ENCODE data around the gene FBXO15.

DNA sequence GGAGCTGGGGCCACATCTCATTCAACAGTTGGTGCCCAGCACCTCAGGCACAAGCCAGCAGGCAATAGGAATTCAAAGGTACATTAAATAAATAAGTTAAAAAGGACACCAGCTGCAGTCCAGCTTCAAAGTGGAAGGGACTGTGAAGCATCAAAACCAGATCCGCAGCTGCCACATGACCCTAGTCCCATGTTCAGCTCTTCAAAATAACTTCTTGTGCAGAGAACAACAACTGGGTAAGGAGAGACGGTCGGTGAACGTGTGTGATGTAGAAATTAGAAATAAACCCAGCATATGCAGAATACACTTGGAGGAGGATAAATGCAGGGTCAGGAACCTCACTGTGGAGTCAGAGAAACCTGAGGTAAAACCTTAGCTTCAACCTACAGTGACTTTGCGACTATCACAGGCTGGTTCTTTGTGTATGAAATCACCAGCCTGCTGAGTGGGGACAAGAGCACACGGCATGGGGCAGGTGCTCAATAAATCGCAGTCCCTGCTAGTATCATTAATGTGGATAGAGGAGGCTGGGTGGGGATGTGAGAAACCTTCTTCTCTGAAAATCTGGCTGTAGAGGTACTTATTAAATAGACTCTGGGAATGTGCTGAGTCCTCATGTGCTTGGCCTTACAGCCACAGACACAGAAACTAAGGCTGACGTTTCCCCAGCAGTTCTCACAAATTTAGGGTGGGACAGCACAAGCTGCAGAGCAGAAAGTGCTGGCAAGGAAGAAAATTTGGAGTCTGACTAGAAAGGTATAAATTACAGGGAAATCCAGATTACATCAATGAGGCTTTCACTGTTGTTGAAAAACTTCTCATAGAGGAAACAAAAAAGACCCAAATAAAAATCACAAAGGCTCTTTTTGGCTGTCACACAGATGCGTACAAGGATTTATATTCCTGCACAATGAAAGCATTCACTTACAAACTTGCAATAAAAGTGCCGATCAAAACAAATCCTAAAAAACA is 20.7 kb downstream of the FBXO15 start:
- TF ChIP-seq, protein P1, sequence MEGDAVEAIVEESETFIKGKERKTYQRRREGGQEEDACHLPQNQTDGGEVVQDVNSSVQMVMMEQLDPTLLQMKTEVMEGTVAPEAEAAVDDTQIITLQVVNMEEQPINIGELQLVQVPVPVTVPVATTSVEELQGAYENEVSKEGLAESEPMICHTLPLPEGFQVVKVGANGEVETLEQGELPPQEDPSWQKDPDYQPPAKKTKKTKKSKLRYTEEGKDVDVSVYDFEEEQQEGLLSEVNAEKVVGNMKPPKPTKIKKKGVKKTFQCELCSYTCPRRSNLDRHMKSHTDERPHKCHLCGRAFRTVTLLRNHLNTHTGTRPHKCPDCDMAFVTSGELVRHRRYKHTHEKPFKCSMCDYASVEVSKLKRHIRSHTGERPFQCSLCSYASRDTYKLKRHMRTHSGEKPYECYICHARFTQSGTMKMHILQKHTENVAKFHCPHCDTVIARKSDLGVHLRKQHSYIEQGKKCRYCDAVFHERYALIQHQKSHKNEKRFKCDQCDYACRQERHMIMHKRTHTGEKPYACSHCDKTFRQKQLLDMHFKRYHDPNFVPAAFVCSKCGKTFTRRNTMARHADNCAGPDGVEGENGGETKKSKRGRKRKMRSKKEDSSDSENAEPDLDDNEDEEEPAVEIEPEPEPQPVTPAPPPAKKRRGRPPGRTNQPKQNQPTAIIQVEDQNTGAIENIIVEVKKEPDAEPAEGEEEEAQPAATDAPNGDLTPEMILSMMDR (conservative IDR thresholded peaks at IDR 0.05): no peak
- TF ChIP-seq EZH2 (IDR thresholded peaks at IDR 0.05; ENCODE audit: low read depth): no peak

Measured in PC-9 (cell line).